Activated gamma-delta T cell (primary cell): ENCODE results near the gene HAPLN3.

Experiments used
- DNase-seq: peaks from one replicate; lab custom pipeline; 2025; lab: John Stamatoyannopoulos, UW

HAPLN3 gene

GRCh38 chr15:88894348-88894818 is 961 bp downstream of the HAPLN3 start:
- peak; percentile 30 for DNase-seq

- DNase-seq, result no peak
These were observed 3.6 kb downstream of the HAPLN3 start for GRCh38 chr15:88891540-88892254.

GRCh38 chr15:88890495-88890894 is 4.8 kb downstream of the HAPLN3 start:
- DNase-seq, result no peak

- DNase-seq, result no peak
These were observed 6.6 kb downstream of the HAPLN3 start for GRCh38 chr15:88888719-88889118.

- DNase-seq, result no peak
These were observed 8.2 kb downstream of the HAPLN3 start for GRCh38 chr15:88887068-88887580.

GRCh38 chr15:88882785-88883184 is 12.6 kb downstream of the HAPLN3 start:
- no peak for DNase-seq

- DNase-seq, result no peak
These were observed 13.6 kb downstream of the HAPLN3 start for GRCh38 chr15:88881775-88882174.

GRCh38 chr15:88880944-88881740 is 14.2 kb downstream of the HAPLN3 start:
- DNase-seq, result no peak

- DNase-seq, result no peak
These were observed 16.6 kb downstream of the HAPLN3 start for GRCh38 chr15:88878720-88879184.

GRCh38 chr15:88877906-88878305 is 17.4 kb downstream of the HAPLN3 start:
- DNase-seq, result no peak

GRCh38 chr15:88877415-88877814 is 17.9 kb downstream of the HAPLN3 start:
- no peak for DNase-seq

- no peak for DNase-seq
These were observed 18.8 kb downstream of the HAPLN3 start for GRCh38 chr15:88876573-88876972.

GRCh38 chr15:88874684-88875083 is 20.7 kb downstream of the HAPLN3 start:
- no peak for DNase-seq

- no peak for DNase-seq
These were observed 21.1 kb downstream of the HAPLN3 start for GRCh38 chr15:88874275-88874674.

GRCh38 chr15:88873786-88874185 is 21.6 kb downstream of the HAPLN3 start:
- DNase-seq, result no peak

GRCh38 chr15:88872706-88873105 is 22.6 kb downstream of the HAPLN3 start:
- no peak for DNase-seq

- no peak for DNase-seq
These were observed 23.2 kb downstream of the HAPLN3 start for GRCh38 chr15:88872106-88872505.

GRCh38 chr15:88871313-88871712 is 24.0 kb downstream of the HAPLN3 start:
- no peak for DNase-seq

- DNase-seq, result no peak
These were observed 29.0 kb downstream of the HAPLN3 start for GRCh38 chr15:88866295-88866881.

GRCh38 chr15:88865498-88866099 is 29.7 kb downstream of the HAPLN3 start:
- DNase-seq, result no peak

GRCh38 chr15:88864861-88865497 is 30.4 kb downstream of the HAPLN3 start:
- DNase-seq, result no peak

- DNase-seq, result no peak
These were observed 31.9 kb downstream of the HAPLN3 start for GRCh38 chr15:88863412-88863811.
